GM10266 (cell line): ENCODE results near the gene GRIK2.
"Not testable (repeated sequence)": the region's sequence is repeated elsewhere in the genome, so short reads cannot be mapped to it uniquely, and the experiment has no call there.

ENCODE experiments used
- DNase-seq: peaks from one replicate; pipeline ENCODE4 v3.0.0; 2012; ENCODE audit errors: extremely low spot score
- CTCF ChIP-seq: IDR thresholded peaks from 2 replicates; pipeline ENCODE4 v1.5.1; 2012; ENCODE audit warnings: mild to moderate bottlenecking, low read depth; ENCODE audit not compliant: control insufficient read depth, insufficient read depth; ENCODE audit errors: missing control alignments

Gene GRIK2

GRCh38 chr6:102051001-102051400 is 657.5 kb downstream of the GRIK2 start:
- TF ChIP-seq CTCF = no peak
- no peak for DNase-seq

GRCh38 chr6:102051720-102052119 is 658.2 kb downstream of the GRIK2 start:
- DNase-seq = no peak
- TF ChIP-seq CTCF = no peak

- no peak for DNase-seq
- TF ChIP-seq CTCF = no peak
Observed at GRCh38 chr6:102064142-102064541, 670.6 kb downstream of the GRIK2 start.

- no peak for TF ChIP-seq CTCF
- DNase-seq = no peak
Observed at GRCh38 chr6:102066301-102066700, 672.8 kb downstream of the GRIK2 start.

- no peak for DNase-seq
Observed at GRCh38 chr6:102068349-102068929, 674.9 kb downstream of the GRIK2 start.

GRCh38 chr6:102075539-102075938 is 682.0 kb downstream of the GRIK2 start:
- TF ChIP-seq CTCF = no peak

More at GRCh38 chr6:102068349-102068929, 674.9 kb downstream of the GRIK2 start:
- no peak for TF ChIP-seq CTCF

GRCh38 chr6:102085257-102085656 is 691.7 kb downstream of the GRIK2 start:
- DNase-seq = no peak
- no peak for TF ChIP-seq CTCF

More at GRCh38 chr6:102075539-102075938, 682.0 kb downstream of the GRIK2 start:
- DNase-seq = no peak

GRCh38 chr6:102088160-102088559 is 694.7 kb downstream of the GRIK2 start:
- not testable (repeated sequence) for DNase-seq
